Medulla oblongata (tissue), 1 donor: ENCODE data around the gene KCNJ3.
"Not testable (repeated sequence)": the region's sequence is repeated elsewhere in the genome, so short reads cannot be mapped to it uniquely, and the experiment has no call there.

Source experiments
- DNase-seq: peaks from one replicate; pipeline ENCODE4 v3.0.0-alpha.2; 2015; ENCODE audit errors: extremely low spot score

Gene KCNJ3

DNA sequence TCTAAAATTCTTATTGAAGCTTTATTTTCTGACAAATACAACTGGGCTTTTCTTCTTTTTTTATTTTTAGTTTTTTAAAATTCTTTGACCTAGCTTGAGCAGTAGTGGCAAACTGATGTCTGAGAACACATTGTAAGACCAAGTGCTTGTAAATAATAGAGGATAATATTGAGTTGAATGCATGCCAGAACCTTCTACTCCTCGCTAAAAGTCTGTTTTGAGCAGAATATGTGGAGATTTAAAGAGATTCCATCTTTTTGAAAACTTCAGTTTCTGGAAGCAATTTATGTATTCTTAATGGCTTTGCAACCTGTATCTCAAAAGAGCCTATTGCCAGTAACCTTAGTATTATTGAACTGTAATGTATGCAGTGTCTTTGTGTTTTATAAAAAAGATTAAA is 148.3 kb downstream of the KCNJ3 start:
- no peak for DNase-seq

DNA sequence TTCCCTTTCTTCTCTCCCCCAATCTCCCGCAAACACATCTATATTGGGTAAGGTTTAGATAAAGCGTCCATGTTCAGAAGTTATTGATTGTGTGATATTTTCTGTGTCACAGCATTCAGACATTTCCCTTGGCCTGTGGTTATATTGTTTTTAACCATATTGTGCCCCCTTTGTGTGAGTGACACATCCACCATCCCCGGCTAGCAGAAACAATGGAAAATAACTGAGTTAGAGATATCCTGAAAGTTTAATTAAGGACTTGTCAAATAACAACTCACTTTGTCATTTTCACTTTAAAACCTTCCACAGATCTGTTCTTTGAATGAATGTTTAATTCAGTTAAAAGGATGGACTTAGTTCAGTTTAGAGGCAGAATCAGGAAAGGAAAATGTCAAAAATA is 151.0 kb downstream of the KCNJ3 start:
- no peak for DNase-seq

DNA sequence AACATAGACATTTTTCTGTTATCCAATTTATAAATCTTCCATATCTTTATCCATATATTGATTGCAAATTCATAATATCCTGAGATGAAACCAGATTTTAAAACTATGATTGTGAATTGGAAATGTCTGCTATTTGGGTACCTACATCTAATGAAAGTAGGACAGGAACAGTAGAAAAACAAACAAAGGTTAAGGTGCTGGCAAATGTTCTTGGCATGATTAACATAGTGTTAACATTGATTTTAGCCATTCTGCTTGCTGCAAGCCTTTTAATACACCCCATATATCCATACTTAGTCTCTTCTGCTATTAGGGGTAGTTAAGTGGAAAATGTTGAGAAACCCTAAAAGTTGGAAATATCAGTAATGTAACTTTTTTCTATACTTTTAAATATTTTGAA is 152.0 kb downstream of the KCNJ3 start:
- no peak for DNase-seq

DNA sequence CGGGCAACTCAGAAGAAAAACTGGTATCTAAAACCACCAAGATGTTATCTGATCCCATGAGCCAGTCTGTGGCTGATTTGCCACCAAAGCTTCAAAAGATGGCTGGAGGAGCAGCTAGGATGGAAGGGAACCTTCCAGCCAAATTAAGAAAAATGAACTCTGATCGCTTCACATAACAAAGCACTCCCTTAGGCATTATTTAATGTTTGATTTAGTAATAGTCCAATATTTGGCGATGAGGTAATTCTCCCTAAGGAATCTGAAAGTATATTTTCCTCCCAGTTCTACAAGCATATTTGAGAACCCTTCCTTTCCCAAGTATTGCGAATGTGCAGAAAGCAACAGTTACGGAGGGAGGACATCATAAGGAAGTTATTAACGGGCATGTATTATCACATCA is 156.6 kb downstream of the KCNJ3 start:
- no peak for DNase-seq

DNA sequence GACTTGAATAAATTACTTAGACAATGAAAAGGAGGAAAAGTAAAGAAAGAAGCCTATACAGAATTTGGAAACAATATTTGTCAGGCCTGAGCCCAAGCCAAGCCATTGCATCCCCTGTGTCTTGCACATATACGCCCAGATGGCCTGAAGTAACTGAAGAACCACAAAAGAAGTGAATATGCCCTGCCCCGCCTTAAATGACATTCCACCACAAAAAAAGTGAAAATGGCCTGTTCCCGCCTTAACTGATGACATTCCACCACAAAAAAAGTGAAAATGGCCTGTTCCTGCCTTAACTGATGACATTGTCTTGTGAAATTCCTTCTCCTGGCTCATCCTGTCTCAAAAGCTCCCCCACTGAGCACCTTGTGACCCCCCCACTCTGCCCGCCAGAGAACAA is 168.7 kb downstream of the KCNJ3 start:
- DNase-seq: not testable (repeated sequence)

DNA sequence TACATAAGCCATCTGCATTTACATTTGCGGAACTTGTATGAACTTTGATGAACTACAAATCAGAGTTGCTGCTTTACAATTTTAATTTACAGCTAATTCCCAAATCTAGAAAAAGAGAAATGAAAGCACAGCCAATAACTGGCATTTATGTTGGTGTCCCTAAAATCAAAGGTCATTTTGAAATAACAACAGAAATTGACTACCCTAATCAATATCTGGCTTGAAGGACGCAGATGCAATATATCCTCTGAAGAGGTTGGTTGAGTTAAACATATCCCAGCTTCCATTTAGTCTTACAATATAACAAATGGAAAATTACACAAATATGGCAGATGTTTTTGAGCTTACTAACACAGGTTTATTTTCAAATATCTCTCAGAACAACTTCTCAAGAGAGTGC is 177.5 kb downstream of the KCNJ3 start:
- no peak for DNase-seq

DNA sequence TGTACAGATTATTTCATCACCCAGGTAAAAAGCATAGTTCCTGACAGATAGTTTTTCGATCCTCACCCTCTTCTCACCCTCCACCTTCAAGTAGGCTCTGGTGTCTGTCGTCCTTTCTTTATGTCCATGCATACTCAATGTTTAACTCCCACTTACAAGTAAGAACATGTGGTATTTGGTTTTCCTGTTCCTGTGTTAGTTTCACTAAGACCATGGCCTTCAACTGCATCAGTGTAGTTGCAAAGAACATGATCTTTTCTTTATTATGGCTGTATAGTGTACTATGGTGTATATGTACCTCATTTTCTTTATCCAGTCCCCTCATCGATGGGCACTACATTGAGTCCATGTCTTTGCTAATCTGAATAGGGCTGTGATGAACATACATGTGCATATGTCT is 184.2 kb downstream of the KCNJ3 start:
- no peak for DNase-seq

DNA sequence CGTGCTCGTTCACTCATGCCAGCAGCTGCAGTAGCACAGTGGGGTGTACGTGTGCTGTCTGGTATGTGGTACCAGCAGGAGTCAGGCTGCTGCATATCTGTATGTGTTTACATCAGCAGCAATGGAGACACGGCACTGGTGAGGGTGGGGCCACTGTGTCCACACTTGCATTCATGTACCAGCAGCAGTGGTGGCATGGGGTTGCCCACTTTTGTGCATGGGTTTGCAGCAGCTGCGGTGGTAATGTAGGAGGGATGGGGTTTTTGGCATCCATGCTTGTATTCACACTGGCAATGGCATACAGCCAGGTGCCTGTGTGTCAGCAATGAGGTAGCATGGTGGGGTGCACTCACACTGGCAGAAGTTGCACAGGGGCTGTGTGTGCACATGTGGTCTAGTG is 187.8 kb downstream of the KCNJ3 start:
- no peak for DNase-seq

DNA sequence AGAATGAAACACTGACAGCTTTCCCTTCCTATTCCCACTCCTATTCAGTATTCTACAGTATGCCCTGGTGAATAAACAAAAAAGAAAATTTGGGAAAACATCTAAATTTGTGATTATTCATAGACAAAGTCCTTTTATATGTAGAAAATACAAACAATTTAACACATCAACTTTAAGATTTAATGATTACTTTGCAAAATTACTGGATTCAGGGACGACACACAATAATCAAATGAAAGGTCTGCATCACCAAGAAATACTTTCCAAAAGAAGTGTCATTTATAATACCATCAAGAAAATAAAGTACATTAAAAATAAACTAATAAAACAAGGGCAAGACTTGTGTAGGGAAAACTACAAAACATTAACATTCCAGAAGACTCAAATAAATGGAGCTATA is 199.8 kb downstream of the KCNJ3 start:
- no peak for DNase-seq

DNA sequence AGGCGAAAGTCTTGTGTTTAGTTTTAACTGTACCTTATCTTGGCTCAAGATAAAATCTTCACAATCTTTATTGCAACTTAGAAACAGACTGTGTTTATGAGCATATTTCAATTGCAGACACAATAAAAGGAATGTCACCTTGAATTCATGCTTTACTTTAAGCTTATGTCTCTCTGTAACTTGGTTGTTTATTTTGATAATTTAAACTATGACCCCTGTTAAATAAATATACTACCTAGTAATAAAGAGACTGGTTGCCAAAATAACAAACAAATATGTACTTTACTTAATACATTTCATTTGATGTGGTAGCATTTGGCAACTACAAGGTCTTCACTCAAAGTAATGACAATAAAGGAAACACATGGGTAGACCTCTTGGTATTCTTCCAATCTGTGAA is 202.6 kb downstream of the KCNJ3 start:
- DNase-seq: no peak
